Measurements from ENCODE around the gene ENTREP1.
"Not testable (repeated sequence)": the region's sequence is repeated elsewhere in the genome, so short reads cannot be mapped to it uniquely, and the experiment has no call there.

The ENTREP1 gene

DNA sequence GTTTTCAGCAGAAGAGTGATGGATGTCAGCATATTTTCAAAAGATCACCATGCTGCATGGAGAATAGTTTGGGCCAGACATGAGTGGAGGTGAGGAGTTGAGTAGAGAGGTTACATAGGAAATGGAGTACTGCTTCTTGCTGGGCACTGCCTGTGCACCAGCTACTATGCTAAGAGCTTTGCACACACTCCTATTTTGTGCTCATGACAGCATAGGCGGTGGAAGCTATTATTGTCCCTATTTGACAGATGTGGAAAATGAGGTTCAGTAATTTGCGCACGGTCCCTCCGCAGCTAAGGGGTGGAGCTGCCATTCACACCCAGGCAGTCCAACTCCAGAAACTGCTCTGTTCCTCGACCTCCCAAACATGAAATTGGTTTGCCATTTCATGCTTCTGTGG is 67.8 kb downstream of the ENTREP1 start:
- no peak overlapping the region for H3K4me3 ChIP-seq (ENCODE audit: low read length)
- DNase-seq (ENCODE audit: low read depth, low spot score): no peak

- no peak for DNase-seq (ENCODE audit: low read depth, low spot score)
- H3K4me3 ChIP-seq (ENCODE audit: low read length): no peak overlapping the region
Measured at GRCh38 chr9:69393425-69393824, 68.4 kb downstream of the ENTREP1 start.

DNA sequence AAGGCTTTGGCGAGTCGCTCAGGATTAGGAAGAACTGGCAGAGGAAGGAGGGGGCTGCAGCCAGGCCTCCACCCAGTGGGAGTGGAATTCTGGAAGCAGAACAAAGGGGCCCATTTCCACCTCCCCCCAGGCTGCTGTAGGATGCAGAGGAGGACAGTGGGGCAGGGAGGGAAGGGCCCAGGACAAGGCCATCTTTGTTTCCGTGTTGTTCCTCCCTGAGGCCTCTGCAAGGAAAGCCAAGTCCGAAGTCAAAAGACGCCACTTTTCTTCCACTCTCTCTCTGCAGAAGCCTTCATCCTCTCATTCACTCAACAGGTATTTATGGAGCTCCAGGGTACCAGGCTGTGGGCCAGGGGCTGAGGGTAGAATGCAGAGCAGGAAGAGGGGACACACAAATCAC is 70.7 kb downstream of the ENTREP1 start:
- H3K4me3 ChIP-seq (ENCODE audit: low read length): no peak overlapping the region
- no peak for DNase-seq (ENCODE audit: low read depth, low spot score)

- DNase-seq (ENCODE audit: low read depth, low spot score): no peak
- no peak overlapping the region for H3K4me3 ChIP-seq (ENCODE audit: low read length)
Measured at GRCh38 chr9:69396759-69397158, 71.7 kb downstream of the ENTREP1 start.

DNA sequence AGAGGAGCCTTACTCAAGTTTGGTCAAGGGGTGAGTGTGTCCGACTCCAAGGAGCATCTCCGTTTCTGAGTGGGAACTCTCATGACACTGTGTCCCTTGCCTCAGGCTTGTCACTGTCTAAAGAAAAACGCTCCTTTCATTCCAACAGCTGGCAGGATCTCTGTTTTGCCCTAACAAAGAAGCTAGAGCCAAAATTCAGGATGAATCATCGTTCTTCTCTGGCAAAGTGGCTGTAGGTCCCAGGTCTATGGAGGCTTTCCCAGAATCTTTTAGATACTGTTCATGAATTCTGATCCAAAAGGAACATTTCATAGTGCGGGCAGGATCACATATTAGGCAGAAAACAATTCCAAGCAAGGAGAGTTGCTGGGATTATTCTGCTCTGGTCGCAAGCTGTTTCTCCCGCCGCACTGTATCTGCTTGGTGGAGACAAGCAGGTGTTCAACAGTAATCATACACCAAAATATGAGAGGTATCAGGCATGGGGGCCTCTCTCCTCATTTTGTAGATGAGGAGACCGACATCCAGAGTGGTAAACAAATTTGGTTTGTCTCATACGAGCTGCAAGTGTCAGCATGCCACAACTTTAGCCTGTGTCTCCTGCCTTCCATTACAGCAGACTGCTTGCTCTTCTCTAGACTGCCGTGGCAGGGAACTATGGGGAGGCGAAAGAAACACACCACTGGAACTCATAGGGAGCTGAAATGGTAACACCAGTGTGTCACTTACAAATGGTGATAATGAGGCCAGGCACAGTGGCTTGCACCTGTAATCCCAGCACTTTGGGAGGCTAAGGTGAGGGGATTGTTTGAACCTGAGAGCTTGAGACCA is 72.6 kb downstream of the ENTREP1 start:
- no peak for DNase-seq (ENCODE audit: low read depth, low spot score)

GRCh38 chr9:69400470-69400869 is 75.5 kb downstream of the ENTREP1 start:
- no peak overlapping the region for H3K4me3 ChIP-seq (ENCODE audit: low read length)
- no peak for DNase-seq (ENCODE audit: low read depth, low spot score)

More for the DNA sequence above, 72.6 kb downstream of the ENTREP1 start:
- H3K4me3 ChIP-seq (ENCODE audit: low read length): no peak overlapping the region

DNA sequence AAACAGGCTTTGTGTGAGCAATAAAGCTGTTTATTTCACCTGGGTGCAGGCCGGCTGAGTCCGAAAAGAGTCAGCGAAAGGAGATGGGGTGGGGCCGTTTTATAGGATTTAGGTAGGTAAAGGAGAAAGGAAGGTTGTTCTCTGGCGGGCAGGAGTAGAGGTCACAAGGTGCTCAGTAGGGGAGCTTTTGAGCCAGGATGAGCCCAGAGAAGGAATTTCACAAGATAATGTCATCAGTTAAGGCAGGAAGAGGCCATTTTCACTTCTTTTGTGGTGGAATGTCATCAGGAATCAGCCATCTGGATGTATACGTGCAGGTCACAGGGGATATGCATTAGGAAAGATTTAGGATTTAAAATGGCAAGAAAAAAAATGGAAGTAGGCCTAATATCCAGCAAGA is 84.9 kb downstream of the ENTREP1 start:
- not testable (repeated sequence) for DNase-seq (ENCODE audit: low read depth, low spot score); H3K4me3 ChIP-seq (ENCODE audit: low read length)

DNA sequence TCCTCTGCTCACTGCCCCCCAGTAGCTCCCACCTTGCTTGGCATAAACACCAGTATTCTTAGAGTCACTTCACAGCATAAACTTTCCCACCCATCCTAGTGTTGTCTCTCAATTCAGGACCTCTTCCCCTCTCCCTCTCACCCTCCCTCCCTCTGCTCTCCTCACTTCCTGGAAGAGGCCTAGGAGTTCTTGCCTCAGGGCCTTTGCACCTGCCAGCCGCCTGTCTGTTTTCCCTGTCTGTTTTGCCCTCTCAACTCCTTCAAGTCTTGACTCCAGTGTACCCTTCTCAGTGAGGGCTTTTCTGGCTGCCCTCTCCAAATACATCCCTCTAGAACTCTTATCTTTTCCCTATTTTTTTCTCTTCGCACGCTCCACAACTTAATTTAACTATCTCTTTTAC is 86.2 kb downstream of the ENTREP1 start:
- no peak for DNase-seq (ENCODE audit: low read depth, low spot score)
- no peak overlapping the region for H3K4me3 ChIP-seq (ENCODE audit: low read length)

GRCh38 chr9:69411931-69412740 is 87.1 kb downstream of the ENTREP1 start:
- no peak for DNase-seq (ENCODE audit: low read depth, low spot score)

GRCh38 chr9:69412741-69413150 is 87.7 kb downstream of the ENTREP1 start:
- no peak overlapping the region for H3K4me3 ChIP-seq (ENCODE audit: low read length)
- no peak for DNase-seq (ENCODE audit: low read depth, low spot score)

More at GRCh38 chr9:69411931-69412740, 87.1 kb downstream of the ENTREP1 start:
- H3K4me3 ChIP-seq (ENCODE audit: low read length): no peak overlapping the region

GRCh38 chr9:69420611-69421270 is 95.7 kb downstream of the ENTREP1 start:
- H3K4me3 ChIP-seq (ENCODE audit: low read length): no peak overlapping the region
- no peak for DNase-seq (ENCODE audit: low read depth, low spot score)

DNA sequence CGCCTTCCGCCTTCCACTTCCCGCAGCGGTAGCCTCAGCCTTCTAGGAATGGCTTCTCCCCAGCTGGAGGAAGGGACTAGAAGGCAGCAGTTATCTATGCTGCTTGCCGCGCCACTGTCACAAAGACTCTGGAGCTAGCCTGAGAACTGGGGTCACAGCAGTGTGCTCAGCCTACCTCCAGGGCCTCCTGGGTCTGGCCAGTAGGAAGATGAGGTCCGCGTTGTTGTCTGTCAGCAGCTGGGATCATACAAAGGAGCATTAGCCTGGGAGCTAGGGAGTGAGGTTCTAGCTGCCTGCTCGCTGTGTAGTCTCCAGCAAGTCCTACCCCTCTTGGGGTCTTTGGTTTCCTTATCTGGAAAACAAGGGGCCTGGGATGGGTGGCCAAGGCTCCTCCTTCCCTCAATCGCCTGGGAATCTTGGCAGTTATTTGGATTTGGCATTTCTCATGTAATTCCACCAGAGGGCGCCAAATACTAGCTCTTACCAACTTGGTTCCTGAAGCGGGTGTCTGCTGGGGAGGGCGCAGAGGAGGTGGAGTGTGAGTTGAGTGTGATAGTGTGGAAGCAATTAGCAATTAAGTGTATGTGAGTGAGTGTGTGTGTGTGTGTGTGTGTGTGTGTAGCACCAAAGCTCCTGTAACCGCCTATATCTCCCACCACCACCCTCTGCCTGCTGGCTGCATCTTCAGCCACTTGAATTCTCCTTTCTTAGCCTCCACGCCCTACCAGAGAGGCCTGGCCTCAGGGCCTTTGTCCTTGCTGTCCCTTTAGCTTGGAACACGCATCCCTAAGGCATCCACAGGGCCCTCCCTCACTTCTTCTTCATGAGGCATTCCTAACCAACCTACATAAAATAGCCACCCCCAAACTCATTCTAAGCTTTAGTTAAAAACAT is 97.1 kb downstream of the ENTREP1 start:
- peak; percentile 44 for DNase-seq (ENCODE audit: low read depth, low spot score)
- H3K4me3 ChIP-seq (ENCODE audit: low read length): no peak overlapping the region

DNA sequence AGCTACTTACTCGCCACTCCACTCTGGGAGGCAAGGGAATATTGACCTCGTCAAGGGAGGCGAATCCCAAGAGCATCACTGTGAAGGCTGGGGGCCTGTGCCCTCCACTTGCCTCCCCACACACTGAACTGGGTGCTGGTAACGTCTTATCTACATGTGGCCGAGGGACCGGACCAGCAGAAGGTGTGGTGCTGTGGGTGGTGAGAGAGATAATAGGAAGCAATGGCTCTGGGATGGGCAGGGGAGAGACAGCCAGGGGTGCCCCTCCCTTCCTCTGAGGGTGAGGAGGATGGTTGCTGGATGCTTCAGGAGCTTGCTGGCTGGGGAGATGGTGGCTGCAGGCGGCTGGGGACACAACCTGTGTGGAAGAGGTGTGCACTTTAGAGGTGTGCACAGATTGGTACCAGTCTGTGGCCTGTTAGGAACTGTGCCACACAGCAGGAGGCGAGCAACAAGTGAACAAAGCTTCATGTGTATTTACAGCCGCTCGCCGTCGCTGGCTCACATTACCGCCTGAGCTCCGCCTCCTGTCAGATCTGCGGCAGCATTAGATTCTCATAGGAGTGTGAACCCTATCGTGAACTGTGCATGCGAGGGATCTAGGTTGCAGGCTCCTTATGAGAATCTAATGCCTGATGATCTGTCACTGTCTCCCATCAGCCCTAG is 100.3 kb downstream of the ENTREP1 start:
- H3K4me3 ChIP-seq (ENCODE audit: low read length): no peak overlapping the region
- no peak for DNase-seq (ENCODE audit: low read depth, low spot score)

DNA sequence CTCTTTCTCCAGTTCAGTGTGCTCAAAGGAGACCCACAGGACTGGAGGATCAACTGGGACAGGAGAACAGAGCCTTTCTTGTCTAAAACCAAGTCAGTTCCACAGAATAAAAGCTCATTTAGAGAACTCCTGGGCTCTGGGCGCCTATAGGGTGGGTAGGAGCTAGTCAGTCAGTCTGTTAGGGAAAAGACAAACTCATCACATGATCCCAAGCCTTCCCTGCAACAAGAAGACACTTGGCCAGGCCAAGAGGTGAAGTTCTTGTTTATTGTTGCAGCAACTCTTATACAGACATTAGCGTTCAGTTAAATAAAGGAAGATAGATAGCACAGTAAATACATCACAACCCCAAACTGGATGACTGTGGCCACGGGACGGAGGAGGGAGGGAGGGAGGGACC is 102.3 kb downstream of the ENTREP1 start:
- no peak overlapping the region for H3K4me3 ChIP-seq (ENCODE audit: low read length)
- no peak for DNase-seq (ENCODE audit: low read depth, low spot score)

- no peak for DNase-seq (ENCODE audit: low read depth, low spot score)
- H3K4me3 ChIP-seq (ENCODE audit: low read length): no peak overlapping the region
Measured at GRCh38 chr9:69428017-69428785, 103.2 kb downstream of the ENTREP1 start.

DNA sequence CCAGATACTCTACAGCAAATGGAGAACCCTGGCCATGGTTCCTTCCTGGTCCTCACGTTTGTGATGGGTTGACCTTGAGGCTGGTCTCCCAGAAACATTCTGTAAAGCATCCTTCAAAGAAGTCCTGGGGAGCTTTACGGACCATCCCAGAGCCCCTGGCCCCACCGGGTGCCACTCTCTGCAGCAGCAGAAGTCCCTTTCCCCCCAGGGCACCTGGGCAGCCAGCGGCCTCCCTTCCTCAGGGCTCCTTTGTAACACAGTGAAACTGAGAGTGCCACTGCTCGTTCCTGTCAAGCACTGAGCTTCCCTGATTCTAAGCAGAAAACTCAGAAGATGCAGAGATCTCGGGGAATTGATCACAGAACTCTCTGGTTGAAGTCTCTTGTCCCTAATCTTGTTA is 104.3 kb downstream of the ENTREP1 start:
- H3K4me3 ChIP-seq (ENCODE audit: low read length): no peak overlapping the region
- DNase-seq (ENCODE audit: low read depth, low spot score): no peak

DNA sequence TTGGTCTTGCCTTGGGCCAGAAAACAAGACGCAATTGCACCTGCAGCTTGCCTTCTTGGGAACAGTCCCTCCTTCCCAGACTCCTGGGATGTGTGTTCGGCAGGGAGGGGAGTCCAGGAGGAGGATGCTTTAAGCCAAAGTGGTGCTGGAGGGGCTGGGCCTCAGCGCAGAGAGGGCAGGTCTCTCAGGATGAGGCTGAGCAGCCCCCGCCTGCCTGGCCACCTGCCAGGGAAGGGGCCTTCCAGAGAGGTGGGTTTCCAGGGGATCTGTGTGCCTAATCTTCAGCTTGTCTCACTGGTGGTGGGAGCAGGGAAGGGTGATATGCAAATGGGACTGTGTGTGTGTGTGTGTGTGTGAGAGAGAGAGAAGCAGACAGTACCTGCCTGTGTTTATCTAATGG is 105.2 kb downstream of the ENTREP1 start:
- DNase-seq (ENCODE audit: low read depth, low spot score): no peak

DNA sequence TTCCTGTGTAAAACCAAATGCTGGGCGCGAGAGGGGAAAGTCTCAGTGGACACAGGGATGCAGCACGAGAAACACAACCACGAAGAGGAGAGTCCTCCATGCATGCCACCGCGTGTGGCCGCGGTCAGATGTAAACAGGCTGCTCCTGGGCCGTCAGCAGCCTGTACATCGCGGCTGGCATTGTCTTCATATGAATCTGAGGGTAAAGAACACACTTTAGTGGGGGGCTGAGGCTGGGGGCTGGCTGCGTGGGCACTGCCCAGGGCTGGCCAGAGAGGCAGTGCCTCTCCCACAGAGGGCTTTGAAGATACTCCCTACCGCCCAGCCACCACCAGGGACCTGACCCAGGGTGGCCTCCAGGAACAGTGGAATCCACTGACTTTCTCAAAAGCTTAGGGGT is 106.2 kb downstream of the ENTREP1 start:
- no peak for DNase-seq (ENCODE audit: low read depth, low spot score)
- H3K4me3 ChIP-seq (ENCODE audit: low read length): no peak overlapping the region

More for the DNA sequence above, 105.2 kb downstream of the ENTREP1 start:
- no peak overlapping the region for H3K4me3 ChIP-seq (ENCODE audit: low read length)

Data from Jurkat, Clone E6-1 (cell line).